Measurements from ENCODE around the gene SND1.

GRCh38 chr7:128076196-128076795 is 424.3 kb downstream of the SND1 start:
- TF ChIP-seq, protein P1, sequence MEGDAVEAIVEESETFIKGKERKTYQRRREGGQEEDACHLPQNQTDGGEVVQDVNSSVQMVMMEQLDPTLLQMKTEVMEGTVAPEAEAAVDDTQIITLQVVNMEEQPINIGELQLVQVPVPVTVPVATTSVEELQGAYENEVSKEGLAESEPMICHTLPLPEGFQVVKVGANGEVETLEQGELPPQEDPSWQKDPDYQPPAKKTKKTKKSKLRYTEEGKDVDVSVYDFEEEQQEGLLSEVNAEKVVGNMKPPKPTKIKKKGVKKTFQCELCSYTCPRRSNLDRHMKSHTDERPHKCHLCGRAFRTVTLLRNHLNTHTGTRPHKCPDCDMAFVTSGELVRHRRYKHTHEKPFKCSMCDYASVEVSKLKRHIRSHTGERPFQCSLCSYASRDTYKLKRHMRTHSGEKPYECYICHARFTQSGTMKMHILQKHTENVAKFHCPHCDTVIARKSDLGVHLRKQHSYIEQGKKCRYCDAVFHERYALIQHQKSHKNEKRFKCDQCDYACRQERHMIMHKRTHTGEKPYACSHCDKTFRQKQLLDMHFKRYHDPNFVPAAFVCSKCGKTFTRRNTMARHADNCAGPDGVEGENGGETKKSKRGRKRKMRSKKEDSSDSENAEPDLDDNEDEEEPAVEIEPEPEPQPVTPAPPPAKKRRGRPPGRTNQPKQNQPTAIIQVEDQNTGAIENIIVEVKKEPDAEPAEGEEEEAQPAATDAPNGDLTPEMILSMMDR (IDR thresholded peaks at IDR 0.05; ENCODE audit: low read length), result no peak
- TF ChIP-seq EZH2phosphoT487 (IDR thresholded peaks at IDR 0.05; ENCODE audit: low read length) (no peak), EZH2 (optimal IDR thresholded peaks at IDR 0.05; ENCODE audit: low read depth, low read length) (no peak)

All from MM.1S (cell line).